Measurements from ENCODE around the gene RERE. TPM values are rescaled to one million over a fixed set of nuclear protein-coding genes. Genes with fewer than 3 reads are reported as not detected.

Gene RERE
- total RNA-seq, 2 donors from 2014 or later: 96.0 to 105 TPM

DNA sequence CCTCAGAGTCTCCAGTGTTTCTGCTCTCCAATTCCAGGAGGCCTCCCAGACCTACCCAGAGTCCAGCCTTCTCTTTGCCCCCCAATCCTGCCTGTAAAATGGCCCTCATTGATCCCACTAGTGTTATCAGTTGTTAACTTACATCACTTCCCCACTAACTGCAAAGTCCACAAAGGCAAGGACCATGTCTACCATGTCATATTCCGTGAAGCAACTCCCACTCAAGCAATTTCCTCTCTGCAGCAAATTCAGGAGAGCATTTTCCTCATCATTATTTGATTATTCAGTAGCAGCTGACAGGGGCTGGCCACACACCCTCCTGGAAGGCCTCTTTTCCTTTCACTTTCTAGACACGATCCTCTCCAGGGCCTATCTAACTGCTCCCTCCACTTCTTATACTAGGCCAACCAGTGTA, 153.5 kb downstream of the RERE start:
- TF ChIP-seq, protein P1, sequence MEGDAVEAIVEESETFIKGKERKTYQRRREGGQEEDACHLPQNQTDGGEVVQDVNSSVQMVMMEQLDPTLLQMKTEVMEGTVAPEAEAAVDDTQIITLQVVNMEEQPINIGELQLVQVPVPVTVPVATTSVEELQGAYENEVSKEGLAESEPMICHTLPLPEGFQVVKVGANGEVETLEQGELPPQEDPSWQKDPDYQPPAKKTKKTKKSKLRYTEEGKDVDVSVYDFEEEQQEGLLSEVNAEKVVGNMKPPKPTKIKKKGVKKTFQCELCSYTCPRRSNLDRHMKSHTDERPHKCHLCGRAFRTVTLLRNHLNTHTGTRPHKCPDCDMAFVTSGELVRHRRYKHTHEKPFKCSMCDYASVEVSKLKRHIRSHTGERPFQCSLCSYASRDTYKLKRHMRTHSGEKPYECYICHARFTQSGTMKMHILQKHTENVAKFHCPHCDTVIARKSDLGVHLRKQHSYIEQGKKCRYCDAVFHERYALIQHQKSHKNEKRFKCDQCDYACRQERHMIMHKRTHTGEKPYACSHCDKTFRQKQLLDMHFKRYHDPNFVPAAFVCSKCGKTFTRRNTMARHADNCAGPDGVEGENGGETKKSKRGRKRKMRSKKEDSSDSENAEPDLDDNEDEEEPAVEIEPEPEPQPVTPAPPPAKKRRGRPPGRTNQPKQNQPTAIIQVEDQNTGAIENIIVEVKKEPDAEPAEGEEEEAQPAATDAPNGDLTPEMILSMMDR (IDR thresholded peaks at IDR 0.05): no peak
- Histone ChIP-seq H3K4me3 (no peak overlapping the region), H3K27ac (peak overlapping the region; percentile 36), H3K36me3 (no peaks in the 10 kb centered on the region), H3K4me1 (peaks cover 26% of the 10 kb centered on the region), H3K9me3 (no peaks in the 10 kb centered on the region), H3K9ac (ENCODE audit: low read depth in 2 of 2, low read length in 2 of 2) (no peak overlapping the region), H3K27me3 (no peaks in the 10 kb centered on the region)
- intact Hi-C loops (cut with DNase I): no loop called here
- no peak for DNase-seq

- TF ChIP-seq, protein P1 (IDR thresholded peaks at IDR 0.05): no peak
- Histone ChIP-seq H3K9me3 (no peaks in the 10 kb centered on the region), H3K27ac (peak overlapping the region; percentile 36), H3K4me3 (no peak overlapping the region), H3K9ac (ENCODE audit: low read depth in 2 of 2, low read length in 2 of 2) (no peak overlapping the region), H3K27me3 (no peaks in the 10 kb centered on the region), H3K4me1 (peaks cover 26% of the 10 kb centered on the region), H3K36me3 (no peaks in the 10 kb centered on the region)
- intact Hi-C loops (cut with DNase I): no loop called here
- no peak for DNase-seq
Measured at GRCh38 chr1:8663090-8663802, 154.2 kb downstream of the RERE start.

DNA sequence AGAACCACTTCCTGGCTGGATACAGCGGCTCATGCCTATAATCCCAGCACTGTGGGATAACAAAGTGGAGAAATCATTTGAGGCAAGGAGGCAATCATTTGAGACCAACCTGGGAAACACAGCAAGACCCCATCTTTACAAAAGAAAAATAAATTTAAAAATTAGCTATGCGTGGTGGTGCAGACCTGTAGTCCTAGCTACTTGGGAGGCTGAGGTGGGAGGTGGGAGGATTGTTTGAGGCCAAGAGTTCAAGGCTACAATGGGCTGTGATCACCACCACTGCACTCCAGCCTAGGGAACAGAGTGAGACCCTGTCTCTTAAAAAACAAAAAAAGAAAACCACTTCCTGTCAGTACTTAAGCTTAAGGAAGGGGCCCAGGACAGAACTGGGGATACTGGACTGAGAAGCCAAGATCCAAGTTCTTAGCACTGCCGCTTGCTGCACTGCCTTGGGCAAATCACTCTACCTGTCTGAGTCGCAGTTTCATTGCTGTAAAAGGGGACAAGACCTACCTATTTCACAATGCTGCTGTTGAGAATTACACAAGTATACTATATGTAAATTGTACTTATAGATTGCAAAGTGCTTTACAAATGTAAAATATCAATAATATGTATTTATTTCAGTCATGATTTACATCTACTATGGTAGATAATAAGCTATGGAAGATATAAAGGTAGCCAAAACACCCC, 154.9 kb downstream of the RERE start:
- DNase-seq: no peak
- Histone ChIP-seq H3K27me3 (no peaks in the 10 kb centered on the region), H3K4me1 (peaks cover 26% of the 10 kb centered on the region), H3K36me3 (no peaks in the 10 kb centered on the region), H3K27ac (no peak overlapping the region), H3K4me3 (no peak overlapping the region), H3K9me3 (no peaks in the 10 kb centered on the region), H3K9ac (ENCODE audit: low read depth in 2 of 2, low read length in 2 of 2) (no peak overlapping the region)
- TF ChIP-seq, protein P1 (IDR thresholded peaks at IDR 0.05): no peak
- intact Hi-C loops (cut with DNase I): no loop called here

DNA sequence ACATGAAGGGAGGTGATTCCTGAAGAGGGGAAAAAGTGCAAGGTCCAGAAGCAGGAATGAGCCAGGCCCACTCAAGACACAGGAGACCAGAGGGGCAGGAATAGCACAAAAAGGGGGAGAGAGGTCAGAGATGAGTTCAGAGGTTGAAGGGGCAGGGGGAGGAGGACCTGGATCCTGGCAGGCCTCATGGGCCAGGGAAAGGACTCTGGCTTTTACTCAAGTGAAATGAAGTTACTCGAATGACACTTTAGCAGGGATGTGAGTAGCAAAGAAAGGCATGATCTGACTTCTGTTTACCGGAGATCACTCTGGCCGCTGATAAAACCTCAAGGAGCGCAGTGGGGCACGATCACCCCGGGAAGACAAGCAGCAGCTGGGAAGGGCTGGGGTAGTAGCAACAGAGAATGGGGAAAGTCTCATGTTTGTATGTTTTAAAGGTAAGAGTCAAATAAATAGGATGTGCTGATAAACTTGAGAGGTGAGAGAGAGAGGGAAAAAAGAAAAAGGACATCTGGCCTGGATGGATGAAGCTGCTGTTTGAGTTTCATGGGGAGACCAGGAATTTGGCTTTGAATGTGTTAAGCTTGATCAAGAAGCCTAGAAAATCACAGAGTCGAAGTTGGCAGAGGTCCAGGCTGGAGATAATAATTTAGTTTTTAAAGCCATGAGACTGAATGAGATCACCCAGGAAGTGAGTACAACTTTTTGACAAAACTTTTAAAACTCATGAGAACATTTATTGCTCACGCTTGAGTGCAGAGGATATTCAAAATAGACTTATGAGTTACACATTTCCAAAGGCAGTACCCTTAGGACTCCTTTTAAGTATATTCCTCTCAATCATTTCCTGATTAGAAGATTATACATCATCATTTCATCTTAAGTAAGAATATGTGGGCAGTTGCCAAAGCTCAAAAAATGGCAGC, 156.0 kb downstream of the RERE start:
- no peak overlapping the region for H3K4me3 ChIP-seq
- peaks cover 17% of the 10 kb centered on the region for H3K4me1 ChIP-seq
- TF ChIP-seq, protein P1 (IDR thresholded peaks at IDR 0.05): no peak
- peak; percentile 35 for DNase-seq
- no peaks in the 10 kb centered on the region for H3K9me3 ChIP-seq
- H3K27me3 ChIP-seq: no peaks in the 10 kb centered on the region
- H3K9ac ChIP-seq (ENCODE audit: low read depth in 2 of 2, low read length in 2 of 2): peak overlapping the region in 1 of 2 donors; percentile 27
- H3K36me3 ChIP-seq: no peaks in the 10 kb centered on the region
- H3K27ac ChIP-seq: peak overlapping the region; percentile 34
- intact Hi-C loops (cut with DNase I): no loop called here

DNA sequence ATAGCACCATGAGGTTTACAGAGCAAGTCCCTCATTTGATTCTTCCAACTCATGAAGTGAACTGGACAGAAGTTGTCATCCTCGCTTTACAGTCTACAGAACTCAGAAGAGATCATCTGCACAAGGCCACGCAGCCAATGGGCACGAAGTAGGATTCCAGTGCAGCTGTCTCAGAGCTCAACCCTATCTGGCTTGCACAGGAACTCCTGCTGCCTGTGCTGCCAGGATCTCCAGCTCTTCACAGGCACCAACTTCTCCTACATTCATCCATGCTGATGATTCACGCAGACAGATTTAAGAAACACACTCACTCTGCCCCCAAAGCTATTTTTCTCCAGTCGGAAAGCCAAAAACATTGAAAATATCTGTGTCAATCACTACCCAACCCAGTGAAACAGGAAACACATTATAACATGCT, 157.0 kb downstream of the RERE start:
- no peak for DNase-seq
- TF ChIP-seq, protein P1 (IDR thresholded peaks at IDR 0.05): no peak
- intact Hi-C loops (cut with DNase I): no loop called here
- Histone ChIP-seq H3K27ac (peak overlapping the region; percentile 6), H3K4me1 (peaks cover 15% of the 10 kb centered on the region), H3K27me3 (no peaks in the 10 kb centered on the region), H3K9me3 (no peaks in the 10 kb centered on the region), H3K36me3 (no peaks in the 10 kb centered on the region), H3K9ac (ENCODE audit: low read depth in 2 of 2, low read length in 2 of 2) (no peak overlapping the region), H3K4me3 (no peak overlapping the region)
